HepG2 (cell line): ENCODE results near the gene C1GALT1. TPM values are rescaled to one million over a fixed set of nuclear protein-coding genes. Genes with fewer than 3 reads are reported as not detected.

ENCODE experiments used
- NFYB ChIP-seq: sonication (generic); formaldehyde crosslinking; IDR thresholded peaks from 2 replicates; pipeline ENCODE4 v1.4.0; 2020; ENCODE audit warnings: missing genetic modification reagents
- ZMYM2 ChIP-seq: sonication (generic); formaldehyde crosslinking; IDR thresholded peaks from 2 replicates; pipeline ENCODE4 v1.8.0; 2022; ENCODE audit warnings: mild to moderate bottlenecking, missing genetic modification reagents
- polyA plus RNA-seq, 8 experiments: library from polyadenylated mRNA; depleted of rRNA in 3 of 8; stranded (reverse) in 7 of 8; unstranded in 1 of 8; fragments of >200 nt; fragmentation: Illumina TruSeq in 4 of 8; extraction: Trizol in 4 of 8; gene quantifications; 2 replicates each; pipeline versions ENCODE4 v1.2.1 to v1.2.3, GENCODE V29; 2011 to 2016; ENCODE audit warnings: low read depth in 4 of 8, missing spikeins in 1 of 8, mixed read lengths in 1 of 8; ENCODE audit not compliant: insufficient read depth in 1 of 8
- total RNA-seq, 5 experiments: library from RNA; depleted of rRNA; stranded (reverse); fragments of >200 nt; fragmentation: Illumina TruSeq; extraction: Trizol; gene quantifications; 2 replicates each; pipeline ENCODE4 v1.2.3, GENCODE V29; 2016; ENCODE audit warnings: low read depth in 1 of 5
- TF ChIP-seq, protein P1 (sequence below): sonication (generic); formaldehyde crosslinking; IDR thresholded peaks from 2 replicates; pipeline ENCODE4 v1.5.1; 2020; ENCODE audit warnings: mild to moderate bottlenecking, missing genetic modification reagents
- TF ChIP-seq, protein P2 (sequence below): IDR thresholded peaks from 2 replicates; pipeline ENCODE4 v1.6.1; 2016; ENCODE audit warnings: missing compliant biosample characterization, missing genetic modification reagents, borderline replicate concordance
- TF ChIP-seq, protein P3 (sequence below): sonication (generic); formaldehyde crosslinking; conservative IDR thresholded peaks from 2 replicates; pipeline ENCODE4 v1.5.0; 2020; ENCODE audit warnings: missing genetic modification reagents
- TF ChIP-seq, protein P4 (sequence below): sonication (generic); formaldehyde crosslinking; IDR thresholded peaks from 2 replicates; pipeline ENCODE4 v1.5.1; 2020; ENCODE audit warnings: mild to moderate bottlenecking, missing genetic modification reagents, moderate library complexity

C1GALT1 gene
- total and polyA plus RNA-seq, 2 of the 13 experiments (the other 11 are each of a cell fraction or from before 2014, with no cell fraction given): 57.1 to 65.9 TPM

DNA sequence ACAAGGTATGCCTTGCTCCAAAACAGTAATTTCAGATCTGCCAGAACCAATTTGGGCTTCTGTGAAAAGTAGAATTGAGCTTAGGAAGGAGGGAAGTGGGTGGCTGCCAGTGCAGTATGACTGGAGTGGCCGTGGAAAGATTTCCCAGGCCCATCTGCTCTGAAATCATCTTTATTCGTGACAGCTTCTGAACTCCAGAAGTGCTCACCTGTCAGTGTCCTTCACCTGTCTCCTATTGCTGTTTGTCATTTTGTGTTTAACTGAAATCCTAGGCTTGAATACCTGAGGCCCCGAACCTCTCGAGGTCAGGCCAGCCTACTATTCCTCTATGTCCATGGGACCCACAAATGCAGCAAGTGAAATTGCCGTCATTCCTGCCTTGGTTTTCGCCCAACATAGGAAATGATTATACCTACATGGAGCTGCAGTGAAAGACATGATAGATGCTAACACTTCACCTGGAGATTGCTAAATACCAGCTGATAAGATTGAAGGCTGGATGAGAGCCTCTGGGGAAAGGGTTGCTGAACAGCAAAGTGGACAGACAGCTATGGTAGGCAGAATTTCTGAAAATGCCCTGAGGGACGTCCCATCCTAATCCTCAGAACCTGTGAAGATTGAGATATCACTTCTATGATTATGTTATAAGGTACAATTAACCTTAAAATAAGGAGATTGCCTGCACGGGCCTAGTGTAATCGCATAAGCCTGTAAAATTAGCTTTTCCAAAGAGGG is 82.1 kb downstream of the C1GALT1 start (continued):
- TF ChIP-seq, protein P1, sequence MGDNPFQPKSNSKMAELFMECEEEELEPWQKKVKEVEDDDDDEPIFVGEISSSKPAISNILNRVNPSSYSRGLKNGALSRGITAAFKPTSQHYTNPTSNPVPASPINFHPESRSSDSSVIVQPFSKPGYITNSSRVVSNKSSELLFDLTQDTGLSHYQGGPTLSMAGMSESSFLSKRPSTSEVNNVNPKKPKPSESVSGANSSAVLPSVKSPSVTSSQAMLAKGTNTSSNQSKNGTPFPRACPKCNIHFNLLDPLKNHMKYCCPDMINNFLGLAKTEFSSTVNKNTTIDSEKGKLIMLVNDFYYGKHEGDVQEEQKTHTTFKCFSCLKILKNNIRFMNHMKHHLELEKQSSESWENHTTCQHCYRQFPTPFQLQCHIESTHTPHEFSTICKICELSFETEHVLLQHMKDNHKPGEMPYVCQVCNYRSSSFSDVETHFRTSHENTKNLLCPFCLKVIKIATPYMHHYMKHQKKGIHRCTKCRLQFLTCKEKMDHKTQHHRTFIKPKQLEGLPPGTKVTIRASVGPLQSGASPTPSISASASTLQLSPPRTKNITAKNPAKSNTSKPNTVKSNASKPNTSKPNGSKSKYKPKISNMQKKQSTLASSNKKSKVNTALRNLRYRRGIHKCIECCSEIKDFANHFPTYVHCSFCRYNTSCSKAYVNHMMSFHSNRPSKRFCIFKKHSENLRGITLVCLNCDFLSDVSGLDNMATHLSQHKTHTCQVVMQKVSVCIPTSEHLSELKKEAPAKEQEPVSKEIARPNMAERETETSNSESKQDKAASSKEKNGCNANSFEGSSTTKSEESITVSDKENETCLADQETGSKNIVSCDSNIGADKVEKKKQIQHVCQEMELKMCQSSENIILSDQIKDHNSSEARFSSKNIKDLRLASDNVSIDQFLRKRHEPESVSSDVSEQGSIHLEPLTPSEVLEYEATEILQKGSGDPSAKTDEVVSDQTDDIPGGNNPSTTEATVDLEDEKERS: no peak
- TF ChIP-seq, protein P2, sequence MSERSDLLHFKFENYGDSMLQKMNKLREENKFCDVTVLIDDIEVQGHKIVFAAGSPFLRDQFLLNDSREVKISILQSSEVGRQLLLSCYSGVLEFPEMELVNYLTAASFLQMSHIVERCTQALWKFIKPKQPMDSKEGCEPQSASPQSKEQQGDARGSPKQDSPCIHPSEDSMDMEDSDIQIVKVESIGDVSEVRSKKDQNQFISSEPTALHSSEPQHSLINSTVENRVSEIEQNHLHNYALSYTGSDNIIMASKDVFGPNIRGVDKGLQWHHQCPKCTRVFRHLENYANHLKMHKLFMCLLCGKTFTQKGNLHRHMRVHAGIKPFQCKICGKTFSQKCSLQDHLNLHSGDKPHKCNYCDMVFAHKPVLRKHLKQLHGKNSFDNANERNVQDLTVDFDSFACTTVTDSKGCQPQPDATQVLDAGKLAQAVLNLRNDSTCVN: no peak
- TF ChIP-seq, protein P3, sequence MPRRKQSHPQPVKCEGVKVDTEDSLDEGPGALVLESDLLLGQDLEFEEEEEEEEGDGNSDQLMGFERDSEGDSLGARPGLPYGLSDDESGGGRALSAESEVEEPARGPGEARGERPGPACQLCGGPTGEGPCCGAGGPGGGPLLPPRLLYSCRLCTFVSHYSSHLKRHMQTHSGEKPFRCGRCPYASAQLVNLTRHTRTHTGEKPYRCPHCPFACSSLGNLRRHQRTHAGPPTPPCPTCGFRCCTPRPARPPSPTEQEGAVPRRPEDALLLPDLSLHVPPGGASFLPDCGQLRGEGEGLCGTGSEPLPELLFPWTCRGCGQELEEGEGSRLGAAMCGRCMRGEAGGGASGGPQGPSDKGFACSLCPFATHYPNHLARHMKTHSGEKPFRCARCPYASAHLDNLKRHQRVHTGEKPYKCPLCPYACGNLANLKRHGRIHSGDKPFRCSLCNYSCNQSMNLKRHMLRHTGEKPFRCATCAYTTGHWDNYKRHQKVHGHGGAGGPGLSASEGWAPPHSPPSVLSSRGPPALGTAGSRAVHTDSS (CRISPR knock-in tag): no peak
- no peak for TF ChIP-seq NFYB (CRISPR knock-in tag)
- TF ChIP-seq, protein P4, sequence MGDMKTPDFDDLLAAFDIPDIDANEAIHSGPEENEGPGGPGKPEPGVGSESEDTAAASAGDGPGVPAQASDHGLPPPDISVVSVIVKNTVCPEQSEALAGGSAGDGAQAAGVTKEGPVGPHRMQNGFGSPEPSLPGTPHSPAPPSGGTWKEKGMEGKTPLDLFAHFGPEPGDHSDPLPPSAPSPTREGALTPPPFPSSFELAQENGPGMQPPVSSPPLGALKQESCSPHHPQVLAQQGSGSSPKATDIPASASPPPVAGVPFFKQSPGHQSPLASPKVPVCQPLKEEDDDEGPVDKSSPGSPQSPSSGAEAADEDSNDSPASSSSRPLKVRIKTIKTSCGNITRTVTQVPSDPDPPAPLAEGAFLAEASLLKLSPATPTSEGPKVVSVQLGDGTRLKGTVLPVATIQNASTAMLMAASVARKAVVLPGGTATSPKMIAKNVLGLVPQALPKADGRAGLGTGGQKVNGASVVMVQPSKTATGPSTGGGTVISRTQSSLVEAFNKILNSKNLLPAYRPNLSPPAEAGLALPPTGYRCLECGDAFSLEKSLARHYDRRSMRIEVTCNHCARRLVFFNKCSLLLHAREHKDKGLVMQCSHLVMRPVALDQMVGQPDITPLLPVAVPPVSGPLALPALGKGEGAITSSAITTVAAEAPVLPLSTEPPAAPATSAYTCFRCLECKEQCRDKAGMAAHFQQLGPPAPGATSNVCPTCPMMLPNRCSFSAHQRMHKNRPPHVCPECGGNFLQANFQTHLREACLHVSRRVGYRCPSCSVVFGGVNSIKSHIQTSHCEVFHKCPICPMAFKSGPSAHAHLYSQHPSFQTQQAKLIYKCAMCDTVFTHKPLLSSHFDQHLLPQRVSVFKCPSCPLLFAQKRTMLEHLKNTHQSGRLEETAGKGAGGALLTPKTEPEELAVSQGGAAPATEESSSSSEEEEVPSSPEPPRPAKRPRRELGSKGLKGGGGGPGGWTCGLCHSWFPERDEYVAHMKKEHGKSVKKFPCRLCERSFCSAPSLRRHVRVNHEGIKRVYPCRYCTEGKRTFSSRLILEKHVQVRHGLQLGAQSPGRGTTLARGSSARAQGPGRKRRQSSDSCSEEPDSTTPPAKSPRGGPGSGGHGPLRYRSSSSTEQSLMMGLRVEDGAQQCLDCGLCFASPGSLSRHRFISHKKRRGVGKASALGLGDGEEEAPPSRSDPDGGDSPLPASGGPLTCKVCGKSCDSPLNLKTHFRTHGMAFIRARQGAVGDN (CRISPR knock-in tag): no peak
- TF ChIP-seq ZMYM2 (CRISPR knock-in tag): no peak
